SK-N-SH (cell line): ENCODE results near the gene MAMSTR. TPM values are rescaled to one million over a fixed set of nuclear protein-coding genes. Genes with fewer than 3 reads are reported as not detected.

Experiments used
- FOSL2 ChIP-seq: IDR thresholded peaks from 2 replicates; pipeline ENCODE4 v1.4.0; 2012; ENCODE audit warnings: low read depth, mild to moderate bottlenecking, moderate library complexity, borderline replicate concordance
- FOXM1 ChIP-seq: IDR thresholded peaks from 2 replicates; pipeline ENCODE4 v1.4.0; 2012; ENCODE audit warnings: low read depth, mild to moderate bottlenecking
- JUND ChIP-seq: IDR thresholded peaks from 2 replicates; pipeline ENCODE4 v1.4.0; 2012
- NRF1 ChIP-seq: IDR thresholded peaks from 2 replicates; pipeline ENCODE4 v1.6.1; 2012; ENCODE audit warnings: low read depth, mild to moderate bottlenecking, low read length
- POLR2AphosphoS5 ChIP-seq: IDR thresholded peaks from 2 replicates; pipeline ENCODE4 v1.6.1; 2012; ENCODE audit warnings: low read depth, low read length
- RAD21 ChIP-seq: IDR thresholded peaks from 2 replicates; pipeline ENCODE4 v1.6.1; 2012; ENCODE audit warnings: mild to moderate bottlenecking, low read length
- RFX5 ChIP-seq: IDR thresholded peaks from 2 replicates; pipeline ENCODE4 v1.6.1; 2012; ENCODE audit warnings: mild to moderate bottlenecking, improper control_type of control experiment, low read length
- TAF1 ChIP-seq: IDR thresholded peaks from 2 replicates; pipeline ENCODE4 v1.6.1; 2012; ENCODE audit warnings: low read depth, mild to moderate bottlenecking, low read length, moderate library complexity, borderline replicate concordance
- polyA plus RNA-seq, 3 experiments: library from polyadenylated mRNA; depleted of rRNA; stranded (reverse); fragments of >200 nt; gene quantifications; 2 replicates each; pipeline ENCODE4 v1.2.3, GENCODE V29; 2012
- TF ChIP-seq, protein P1 (sequence below): IDR thresholded peaks from 2 replicates; pipeline ENCODE4; 2012
- TF ChIP-seq, protein P2 (sequence below): fragments of 150-350 bp; IDR thresholded peaks from 2 replicates; pipeline ENCODE4 v1.6.1; 2016; ENCODE audit warnings: mild to moderate bottlenecking, low read depth, low read length
- TF ChIP-seq, protein P3 (sequence below): fragments of 200-600 bp; sonication (generic); IDR thresholded peaks from 2 replicates; pipeline ENCODE4 v1.6.1; 2017; ENCODE audit warnings: antibody characterized with exemption, mild to moderate bottlenecking, moderate library complexity
- TF ChIP-seq, protein P4 (sequence below): IDR thresholded peaks from 2 replicates; pipeline ENCODE4 v1.6.1; 2012; ENCODE audit warnings: mild to moderate bottlenecking, low read depth, low read length, moderate library complexity

Gene MAMSTR
- polyA plus RNA-seq, 1 of the 3 experiments (the other 2 are of a cell fraction) = 1.1 TPM

DNA sequence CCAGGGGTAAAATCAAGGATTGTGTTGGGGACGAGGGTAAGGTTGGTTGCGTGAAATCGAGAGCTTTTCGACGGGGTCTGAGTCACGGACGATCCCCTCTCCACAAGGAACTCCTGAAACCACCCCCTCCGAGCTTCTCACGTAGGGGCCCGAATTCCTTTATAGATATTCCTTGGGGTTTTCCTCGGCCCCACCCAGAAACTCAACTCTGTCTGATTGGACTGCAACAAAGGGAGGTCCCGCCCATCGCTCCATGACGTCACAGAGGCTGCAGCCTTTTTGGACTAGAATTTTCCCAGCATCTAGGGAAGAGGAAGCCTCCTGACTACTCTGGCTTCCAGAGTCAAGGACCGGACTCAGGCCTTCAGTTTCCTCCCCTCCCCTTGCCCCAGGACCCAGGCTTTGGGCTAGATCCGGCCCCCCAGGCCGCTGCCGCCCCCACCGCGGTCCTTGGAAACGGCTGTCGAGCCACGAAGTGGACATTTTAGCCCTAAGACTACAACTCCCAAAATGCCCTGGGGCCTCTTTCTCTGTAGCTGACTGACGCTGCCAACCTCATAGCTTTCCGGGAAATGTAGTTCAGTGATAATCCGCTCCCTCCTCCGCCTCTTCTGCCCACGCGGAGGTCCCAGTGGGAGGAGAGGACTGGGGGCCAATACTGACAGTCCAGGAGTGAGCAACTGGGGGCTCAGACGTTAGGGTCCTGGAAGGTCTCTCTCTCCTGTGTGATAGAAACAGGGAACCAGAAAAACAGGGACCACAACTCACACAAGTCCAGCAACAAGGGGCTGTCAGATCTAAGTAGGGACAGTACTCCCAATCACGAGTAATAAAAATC is 27.4 kb upstream of the MAMSTR start, which contains the start of gene IZUMO1 (continued):
- TF ChIP-seq, protein P1, sequence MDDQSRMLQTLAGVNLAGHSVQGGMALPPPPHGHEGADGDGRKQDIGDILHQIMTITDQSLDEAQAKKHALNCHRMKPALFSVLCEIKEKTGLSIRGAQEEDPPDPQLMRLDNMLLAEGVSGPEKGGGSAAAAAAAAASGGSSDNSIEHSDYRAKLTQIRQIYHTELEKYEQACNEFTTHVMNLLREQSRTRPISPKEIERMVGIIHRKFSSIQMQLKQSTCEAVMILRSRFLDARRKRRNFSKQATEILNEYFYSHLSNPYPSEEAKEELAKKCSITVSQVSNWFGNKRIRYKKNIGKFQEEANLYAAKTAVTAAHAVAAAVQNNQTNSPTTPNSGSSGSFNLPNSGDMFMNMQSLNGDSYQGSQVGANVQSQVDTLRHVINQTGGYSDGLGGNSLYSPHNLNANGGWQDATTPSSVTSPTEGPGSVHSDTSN = no peak
- TF ChIP-seq FOXM1 (no peak), FOSL2 (no peak), RAD21 (no peak), POLR2AphosphoS5 (no peak), RFX5 (peak; percentile 62; the same call in 1 of the 2 replicates), TAF1 (no peak), JUND (no peak), NRF1 (no peak)
- TF ChIP-seq, protein P2, sequence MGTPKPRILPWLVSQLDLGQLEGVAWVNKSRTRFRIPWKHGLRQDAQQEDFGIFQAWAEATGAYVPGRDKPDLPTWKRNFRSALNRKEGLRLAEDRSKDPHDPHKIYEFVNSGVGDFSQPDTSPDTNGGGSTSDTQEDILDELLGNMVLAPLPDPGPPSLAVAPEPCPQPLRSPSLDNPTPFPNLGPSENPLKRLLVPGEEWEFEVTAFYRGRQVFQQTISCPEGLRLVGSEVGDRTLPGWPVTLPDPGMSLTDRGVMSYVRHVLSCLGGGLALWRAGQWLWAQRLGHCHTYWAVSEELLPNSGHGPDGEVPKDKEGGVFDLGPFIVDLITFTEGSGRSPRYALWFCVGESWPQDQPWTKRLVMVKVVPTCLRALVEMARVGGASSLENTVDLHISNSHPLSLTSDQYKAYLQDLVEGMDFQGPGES = no peak
- TF ChIP-seq, protein P3, sequence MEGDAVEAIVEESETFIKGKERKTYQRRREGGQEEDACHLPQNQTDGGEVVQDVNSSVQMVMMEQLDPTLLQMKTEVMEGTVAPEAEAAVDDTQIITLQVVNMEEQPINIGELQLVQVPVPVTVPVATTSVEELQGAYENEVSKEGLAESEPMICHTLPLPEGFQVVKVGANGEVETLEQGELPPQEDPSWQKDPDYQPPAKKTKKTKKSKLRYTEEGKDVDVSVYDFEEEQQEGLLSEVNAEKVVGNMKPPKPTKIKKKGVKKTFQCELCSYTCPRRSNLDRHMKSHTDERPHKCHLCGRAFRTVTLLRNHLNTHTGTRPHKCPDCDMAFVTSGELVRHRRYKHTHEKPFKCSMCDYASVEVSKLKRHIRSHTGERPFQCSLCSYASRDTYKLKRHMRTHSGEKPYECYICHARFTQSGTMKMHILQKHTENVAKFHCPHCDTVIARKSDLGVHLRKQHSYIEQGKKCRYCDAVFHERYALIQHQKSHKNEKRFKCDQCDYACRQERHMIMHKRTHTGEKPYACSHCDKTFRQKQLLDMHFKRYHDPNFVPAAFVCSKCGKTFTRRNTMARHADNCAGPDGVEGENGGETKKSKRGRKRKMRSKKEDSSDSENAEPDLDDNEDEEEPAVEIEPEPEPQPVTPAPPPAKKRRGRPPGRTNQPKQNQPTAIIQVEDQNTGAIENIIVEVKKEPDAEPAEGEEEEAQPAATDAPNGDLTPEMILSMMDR = no peak
- TF ChIP-seq, protein P4, sequence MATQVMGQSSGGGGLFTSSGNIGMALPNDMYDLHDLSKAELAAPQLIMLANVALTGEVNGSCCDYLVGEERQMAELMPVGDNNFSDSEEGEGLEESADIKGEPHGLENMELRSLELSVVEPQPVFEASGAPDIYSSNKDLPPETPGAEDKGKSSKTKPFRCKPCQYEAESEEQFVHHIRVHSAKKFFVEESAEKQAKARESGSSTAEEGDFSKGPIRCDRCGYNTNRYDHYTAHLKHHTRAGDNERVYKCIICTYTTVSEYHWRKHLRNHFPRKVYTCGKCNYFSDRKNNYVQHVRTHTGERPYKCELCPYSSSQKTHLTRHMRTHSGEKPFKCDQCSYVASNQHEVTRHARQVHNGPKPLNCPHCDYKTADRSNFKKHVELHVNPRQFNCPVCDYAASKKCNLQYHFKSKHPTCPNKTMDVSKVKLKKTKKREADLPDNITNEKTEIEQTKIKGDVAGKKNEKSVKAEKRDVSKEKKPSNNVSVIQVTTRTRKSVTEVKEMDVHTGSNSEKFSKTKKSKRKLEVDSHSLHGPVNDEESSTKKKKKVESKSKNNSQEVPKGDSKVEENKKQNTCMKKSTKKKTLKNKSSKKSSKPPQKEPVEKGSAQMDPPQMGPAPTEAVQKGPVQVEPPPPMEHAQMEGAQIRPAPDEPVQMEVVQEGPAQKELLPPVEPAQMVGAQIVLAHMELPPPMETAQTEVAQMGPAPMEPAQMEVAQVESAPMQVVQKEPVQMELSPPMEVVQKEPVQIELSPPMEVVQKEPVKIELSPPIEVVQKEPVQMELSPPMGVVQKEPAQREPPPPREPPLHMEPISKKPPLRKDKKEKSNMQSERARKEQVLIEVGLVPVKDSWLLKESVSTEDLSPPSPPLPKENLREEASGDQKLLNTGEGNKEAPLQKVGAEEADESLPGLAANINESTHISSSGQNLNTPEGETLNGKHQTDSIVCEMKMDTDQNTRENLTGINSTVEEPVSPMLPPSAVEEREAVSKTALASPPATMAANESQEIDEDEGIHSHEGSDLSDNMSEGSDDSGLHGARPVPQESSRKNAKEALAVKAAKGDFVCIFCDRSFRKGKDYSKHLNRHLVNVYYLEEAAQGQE = no peak
